ENCODE results near the gene PCBP4.

The PCBP4 gene

DNA sequence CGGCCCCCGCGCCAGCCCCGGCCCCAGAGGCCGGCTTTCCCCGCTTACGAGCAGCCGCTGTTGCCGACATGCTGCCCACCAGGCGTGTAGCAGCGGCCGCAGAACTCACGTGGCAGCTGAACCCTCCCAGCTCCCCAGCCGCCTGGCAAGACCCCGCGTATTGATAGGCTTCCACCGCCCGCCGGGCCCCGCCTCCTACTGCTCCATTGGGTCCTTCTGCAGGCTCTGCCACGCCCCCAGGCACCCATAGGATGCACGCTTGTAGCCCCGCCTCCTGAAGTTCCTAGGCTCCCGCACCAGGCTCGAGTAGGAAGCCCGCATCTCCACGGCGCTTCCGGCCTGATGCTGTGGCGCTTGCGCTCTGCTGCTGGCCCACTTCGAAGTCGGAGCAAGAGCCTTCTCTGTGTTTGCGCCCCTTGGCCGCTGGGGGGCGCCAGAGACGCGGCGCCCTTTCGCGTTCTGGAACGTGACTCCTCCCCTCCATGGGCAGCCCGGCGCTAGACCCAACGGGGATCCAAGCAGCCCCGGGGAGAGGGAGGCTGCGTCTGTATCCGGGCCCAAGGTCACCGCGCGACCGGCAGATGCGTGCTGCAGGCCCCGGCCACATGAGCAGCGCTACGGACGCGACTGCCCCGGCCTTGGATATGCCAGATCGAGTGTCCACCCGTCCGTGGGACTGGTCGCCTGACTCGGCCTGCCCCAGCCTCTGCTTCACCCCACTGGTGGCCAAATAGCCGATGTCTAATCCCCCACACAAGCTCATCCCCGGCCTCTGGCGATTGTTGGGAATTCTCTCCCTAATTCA lies 25.3 kb downstream of the PCBP4 start, which contains the start of the genes PARP3 and RRP9:
PARP3 (plus strand) TSS at position 566 of the 805 bp plus-strand sequence. CDS start 993 bp downstream, outside the sequence.
RRP9 (minus strand) TSS at position 107 of the 805 bp plus-strand sequence; CDS start at position 70, 37 bp downstream.
- peak; percentile 100 for DNase-seq
- TF ChIP-seq, protein P1, sequence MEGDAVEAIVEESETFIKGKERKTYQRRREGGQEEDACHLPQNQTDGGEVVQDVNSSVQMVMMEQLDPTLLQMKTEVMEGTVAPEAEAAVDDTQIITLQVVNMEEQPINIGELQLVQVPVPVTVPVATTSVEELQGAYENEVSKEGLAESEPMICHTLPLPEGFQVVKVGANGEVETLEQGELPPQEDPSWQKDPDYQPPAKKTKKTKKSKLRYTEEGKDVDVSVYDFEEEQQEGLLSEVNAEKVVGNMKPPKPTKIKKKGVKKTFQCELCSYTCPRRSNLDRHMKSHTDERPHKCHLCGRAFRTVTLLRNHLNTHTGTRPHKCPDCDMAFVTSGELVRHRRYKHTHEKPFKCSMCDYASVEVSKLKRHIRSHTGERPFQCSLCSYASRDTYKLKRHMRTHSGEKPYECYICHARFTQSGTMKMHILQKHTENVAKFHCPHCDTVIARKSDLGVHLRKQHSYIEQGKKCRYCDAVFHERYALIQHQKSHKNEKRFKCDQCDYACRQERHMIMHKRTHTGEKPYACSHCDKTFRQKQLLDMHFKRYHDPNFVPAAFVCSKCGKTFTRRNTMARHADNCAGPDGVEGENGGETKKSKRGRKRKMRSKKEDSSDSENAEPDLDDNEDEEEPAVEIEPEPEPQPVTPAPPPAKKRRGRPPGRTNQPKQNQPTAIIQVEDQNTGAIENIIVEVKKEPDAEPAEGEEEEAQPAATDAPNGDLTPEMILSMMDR (IDR thresholded peaks at IDR 0.05; ENCODE audit: low read depth, low read length, missing control alignments), result peak; percentile 99
- no peaks in the 10 kb centered on the region for H3K27me3 ChIP-seq (replicated peaks)
- peak within 1 kb of the TSS; percentile 86 for H3K4me3 ChIP-seq (ENCODE audit: low read depth, low read length)
- in situ Hi-C loops (cut with HindIII; ENCODE audit: low pct_ligation_motif_present, low sequenced_read_pairs), result no loop called here
- H3K27ac ChIP-seq, result peak within 1 kb of the TSS; percentile 66
- H3K36me3 ChIP-seq (replicated peaks), result peaks cover 8% of the 10 kb centered on the region

DNA sequence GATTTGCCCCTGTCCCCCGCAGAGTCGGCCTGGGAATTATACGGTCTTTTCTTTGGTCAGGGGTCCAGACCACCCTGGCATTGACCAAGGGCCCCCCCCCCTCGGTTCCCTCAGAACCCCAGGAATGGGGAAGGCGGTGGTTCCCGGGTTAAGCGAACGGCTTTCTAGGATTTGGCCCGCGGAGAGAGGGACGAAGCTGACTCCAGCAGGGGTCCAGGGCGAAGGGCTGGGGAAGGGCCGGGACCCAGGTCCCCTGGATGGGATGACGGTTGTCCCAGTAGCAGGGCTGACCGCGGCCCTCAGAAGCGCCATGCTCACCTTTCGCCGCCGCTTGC lies 25.8 kb downstream of the PCBP4 start:
- H3K36me3 ChIP-seq (replicated peaks), result peaks cover 14% of the 10 kb centered on the region
- no peak for DNase-seq
- no peak overlapping the region for H3K27ac ChIP-seq
- H3K4me3 ChIP-seq (ENCODE audit: low read depth, low read length), result peak overlapping the region; percentile 86
- H3K27me3 ChIP-seq (replicated peaks), result no peaks in the 10 kb centered on the region
- TF ChIP-seq, protein P1 (IDR thresholded peaks at IDR 0.05; ENCODE audit: low read depth, low read length, missing control alignments), result no peak
- in situ Hi-C loops (cut with HindIII; ENCODE audit: low pct_ligation_motif_present, low sequenced_read_pairs), result no loop called here

DNA sequence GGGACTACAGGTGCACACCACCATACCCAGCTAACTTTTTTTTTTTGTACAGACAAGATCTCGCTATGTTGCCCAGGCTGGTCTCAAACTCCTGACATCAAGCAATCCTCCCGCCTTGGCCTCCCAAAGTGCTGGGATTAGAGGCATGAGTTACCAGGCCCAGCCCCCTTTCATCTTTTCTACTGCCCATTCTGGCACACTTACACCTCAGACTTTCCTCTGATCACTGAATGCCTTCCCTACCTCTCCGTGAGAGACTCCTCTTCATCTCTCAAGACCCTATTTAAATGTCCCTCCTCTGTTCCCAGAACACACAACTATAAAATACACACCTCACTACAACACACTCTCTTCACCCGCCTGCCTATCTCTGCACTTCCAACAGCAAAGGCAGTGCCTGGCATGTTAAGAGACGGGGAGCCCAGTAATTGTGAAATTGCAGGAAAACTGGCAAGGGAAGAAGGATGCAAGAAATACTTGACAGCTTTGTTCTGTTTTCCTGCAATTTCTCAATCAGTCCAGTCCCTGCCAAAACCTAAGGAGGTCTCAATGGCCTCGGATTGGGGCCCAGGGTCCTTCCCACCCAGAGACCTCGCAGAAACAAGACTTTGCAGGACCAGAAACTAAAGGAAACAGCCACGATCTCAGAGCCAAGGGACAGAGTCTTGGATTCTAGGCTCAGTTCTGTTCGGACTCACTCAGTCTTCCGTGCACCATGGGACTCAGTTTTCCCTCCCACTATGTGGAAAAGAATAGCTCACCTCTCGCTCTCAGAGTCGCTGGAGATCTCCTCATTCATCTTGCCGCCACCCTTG lies 26.4 kb downstream of the PCBP4 start:
- Histone ChIP-seq H3K27ac (no peak overlapping the region), H3K36me3 (replicated peaks) (peaks cover 17% of the 10 kb centered on the region), H3K27me3 (replicated peaks) (no peaks in the 10 kb centered on the region), H3K4me3 (ENCODE audit: low read depth, low read length) (peak overlapping the region; percentile 86)
- TF ChIP-seq, protein P1 (IDR thresholded peaks at IDR 0.05; ENCODE audit: low read depth, low read length, missing control alignments), result no peak
- in situ Hi-C loops (cut with HindIII; ENCODE audit: low pct_ligation_motif_present, low sequenced_read_pairs), result no loop called here
- no peak for DNase-seq

DNA sequence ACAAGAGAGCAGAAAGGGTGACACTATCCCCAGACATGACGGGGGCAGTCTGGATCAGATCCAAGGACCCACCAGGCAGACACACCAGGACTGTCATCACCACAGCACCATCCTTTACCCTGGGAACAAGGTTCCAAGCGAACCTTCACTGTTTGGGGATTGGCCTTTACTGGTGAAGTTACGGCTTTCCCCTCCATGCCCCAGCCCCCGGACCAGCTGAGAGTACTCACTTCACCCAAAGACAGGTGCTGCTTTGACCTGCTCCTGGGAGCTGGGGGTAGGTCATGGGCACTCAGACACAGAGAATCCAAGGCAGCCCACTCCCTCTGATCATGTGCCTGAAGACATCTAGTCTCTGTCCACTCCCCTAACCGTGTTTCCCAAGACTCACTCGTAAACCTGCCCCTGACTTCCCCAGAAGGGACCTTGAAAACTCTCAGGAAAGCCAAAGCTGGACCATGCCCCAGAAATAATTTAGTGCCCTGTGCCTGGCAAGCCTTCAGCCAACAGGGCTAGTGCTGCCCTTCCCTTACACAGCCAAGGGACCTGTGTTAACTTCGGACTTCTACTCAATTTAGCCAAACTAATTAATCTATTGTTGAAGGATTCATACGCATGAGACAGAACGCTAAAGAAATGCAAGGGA lies 28.4 kb downstream of the PCBP4 start:
- in situ Hi-C loops (cut with HindIII; ENCODE audit: low pct_ligation_motif_present, low sequenced_read_pairs), result no loop called here
- H3K36me3 ChIP-seq (replicated peaks), result peaks cover 34% of the 10 kb centered on the region
- no peak for DNase-seq
- H3K27ac ChIP-seq, result no peak overlapping the region
- TF ChIP-seq, protein P1 (IDR thresholded peaks at IDR 0.05; ENCODE audit: low read depth, low read length, missing control alignments), result no peak
- H3K4me3 ChIP-seq (ENCODE audit: low read depth, low read length), result no peak overlapping the region
- H3K27me3 ChIP-seq (replicated peaks), result no peaks in the 10 kb centered on the region

DNA sequence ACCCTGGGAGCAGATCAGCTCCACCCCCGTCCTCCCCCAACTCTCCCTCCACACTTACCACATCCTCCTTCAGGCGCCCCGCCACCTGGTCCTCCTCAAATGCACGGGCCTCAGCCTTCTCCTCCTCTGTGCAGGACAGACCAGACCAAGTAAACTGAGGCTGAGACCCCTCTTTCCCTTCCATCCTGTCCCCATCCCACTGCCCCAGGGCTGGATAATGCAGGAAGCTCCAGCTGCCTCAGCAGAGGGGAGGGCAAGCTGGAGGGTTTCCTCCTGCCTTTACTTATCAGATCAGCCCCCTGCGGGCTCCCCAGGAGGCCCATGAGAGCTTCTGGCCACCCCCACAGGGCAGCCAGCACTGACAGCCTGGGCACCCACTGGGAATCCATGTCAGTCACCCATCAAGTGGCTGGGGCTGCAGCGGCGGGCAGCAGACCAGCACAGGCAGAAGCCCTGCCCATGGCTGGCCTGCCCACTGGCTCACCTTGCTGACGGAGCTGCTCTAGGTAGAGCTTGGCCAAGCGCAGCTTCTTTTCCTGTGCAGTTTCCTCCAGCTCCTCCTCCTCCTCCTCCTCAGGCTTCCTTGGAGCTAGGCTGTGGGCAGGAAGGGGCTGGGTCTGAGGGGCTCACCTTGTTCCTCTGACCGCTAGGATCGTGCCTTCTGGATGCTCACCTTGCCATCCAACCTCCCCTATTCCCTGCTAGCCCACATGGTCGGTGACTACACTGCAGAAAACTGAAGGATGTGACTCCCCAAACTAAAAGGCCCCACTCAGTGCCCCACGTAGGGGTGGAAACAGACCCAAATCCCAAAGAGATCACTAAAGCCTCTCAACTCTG lies 29.4 kb downstream of the PCBP4 start:
- in situ Hi-C loops (cut with HindIII; ENCODE audit: low pct_ligation_motif_present, low sequenced_read_pairs), result no loop called here
- Histone ChIP-seq H3K36me3 (replicated peaks) (peaks cover 38% of the 10 kb centered on the region), H3K4me3 (ENCODE audit: low read depth, low read length) (no peak overlapping the region)

More for the DNA sequence above, 29.4 kb downstream of the PCBP4 start:
- TF ChIP-seq, protein P1 (IDR thresholded peaks at IDR 0.05; ENCODE audit: low read depth, low read length, missing control alignments), result no peak
- no peak overlapping the region for H3K27ac ChIP-seq
- DNase-seq, result no peak
- H3K27me3 ChIP-seq (replicated peaks), result no peaks in the 10 kb centered on the region
